Nephron progenitor cell (in vitro differentiated cells): ENCODE results near the gene PPM1K.

Experiments used
- DNase-seq: peaks from one replicate; pipeline ENCODE4 v3.0.0; 2021
- H3K27ac Mint-ChIP-seq: 2 replicates; pipeline ENCODE4 v1.8.0; 2021; ENCODE audit warnings: mild to moderate bottlenecking, moderate library complexity, mixed read lengths
- H3K27me3 Mint-ChIP-seq: 2 replicates; pipeline ENCODE4 v1.8.0; 2021; ENCODE audit warnings: mild to moderate bottlenecking, low read depth, mixed read lengths; ENCODE audit not compliant: poor library complexity
- H3K36me3 Mint-ChIP-seq: 2 replicates; pipeline ENCODE4 v1.8.0; 2021; ENCODE audit warnings: low read depth, mixed read lengths
- H3K4me1 Mint-ChIP-seq: 2 replicates; pipeline ENCODE4 v1.8.0; 2021; ENCODE audit warnings: mixed read lengths
- H3K4me3 Mint-ChIP-seq: 2 replicates; pipeline ENCODE4 v1.8.0; 2021; ENCODE audit warnings: mild to moderate bottlenecking, moderate library complexity, mixed read lengths
- H3K9me3 Mint-ChIP-seq: 2 replicates; pipeline ENCODE4 v1.8.0; 2021; ENCODE audit warnings: mild to moderate bottlenecking, moderate library complexity, mixed read lengths
- CTCF ChIP-seq: fragments of 200-600 bp; sonication (generic); IDR thresholded peaks from 2 replicates; pipeline ENCODE4 v1.5.0; 2021; ENCODE audit warnings: antibody characterized with exemption

PPM1K gene

GRCh38 chr4:88275516-88275915 is 8.8 kb downstream of the PPM1K start:
- peaks cover 40% of the 10 kb centered on the region for H3K36me3 Mint-ChIP-seq
- no peaks in the 10 kb centered on the region for H3K27me3 Mint-ChIP-seq
- TF ChIP-seq CTCF = no peak
- peaks cover 21% of the 10 kb centered on the region for H3K4me1 Mint-ChIP-seq
- H3K27ac Mint-ChIP-seq = no peak overlapping the region
- H3K9me3 Mint-ChIP-seq = peaks cover 14% of the 10 kb centered on the region
- no peak for DNase-seq
- no peak overlapping the region for H3K4me3 Mint-ChIP-seq

GRCh38 chr4:88268913-88269312 is 15.4 kb downstream of the PPM1K start:
- H3K4me3 Mint-ChIP-seq = no peak overlapping the region

GRCh38 chr4:88264336-88264735 is 20.0 kb downstream of the PPM1K start:
- no peak for DNase-seq
- Mint-ChIP-seq H3K27ac (no peak overlapping the region), H3K27me3 (no peaks in the 10 kb centered on the region), H3K4me1 (peaks cover 2% of the 10 kb centered on the region), H3K36me3 (peaks cover 38% of the 10 kb centered on the region), H3K9me3 (no peaks in the 10 kb centered on the region), H3K4me3 (no peak overlapping the region)
- no peak for TF ChIP-seq CTCF

More at GRCh38 chr4:88268913-88269312, 15.4 kb downstream of the PPM1K start:
- Mint-ChIP-seq H3K27me3 (no peaks in the 10 kb centered on the region), H3K36me3 (peaks cover 24% of the 10 kb centered on the region), H3K9me3 (no peaks in the 10 kb centered on the region), H3K27ac (no peak overlapping the region), H3K4me1 (peaks cover 7% of the 10 kb centered on the region)
- no peak for TF ChIP-seq CTCF
- no peak for DNase-seq

GRCh38 chr4:88257726-88258125 is 26.6 kb downstream of the PPM1K start:
- H3K27ac Mint-ChIP-seq = no peak overlapping the region
- no peak for TF ChIP-seq CTCF
- no peak overlapping the region for H3K4me3 Mint-ChIP-seq
- H3K4me1 Mint-ChIP-seq = no peaks in the 10 kb centered on the region
- H3K27me3 Mint-ChIP-seq = peaks cover 15% of the 10 kb centered on the region
- peaks cover 16% of the 10 kb centered on the region for H3K36me3 Mint-ChIP-seq
- no peak for DNase-seq
- H3K9me3 Mint-ChIP-seq = no peaks in the 10 kb centered on the region

GRCh38 chr4:88255111-88255510 is 29.2 kb downstream of the PPM1K start:
- peaks cover 15% of the 10 kb centered on the region for H3K27me3 Mint-ChIP-seq
- DNase-seq = no peak
- H3K4me3 Mint-ChIP-seq = no peak overlapping the region
- H3K4me1 Mint-ChIP-seq = no peaks in the 10 kb centered on the region
- TF ChIP-seq CTCF = no peak
- H3K36me3 Mint-ChIP-seq = peaks cover 1% of the 10 kb centered on the region
- H3K27ac Mint-ChIP-seq = no peak overlapping the region
- no peaks in the 10 kb centered on the region for H3K9me3 Mint-ChIP-seq

GRCh38 chr4:88251924-88252323 is 32.4 kb downstream of the PPM1K start:
- Mint-ChIP-seq H3K4me3 (no peak overlapping the region), H3K27ac (no peak overlapping the region), H3K9me3 (peaks cover 3% of the 10 kb centered on the region), H3K27me3 (peaks cover 15% of the 10 kb centered on the region), H3K4me1 (no peaks in the 10 kb centered on the region), H3K36me3 (no peaks in the 10 kb centered on the region)
- no peak for DNase-seq
- no peak for TF ChIP-seq CTCF
